ENCODE measurements around the gene TNIK. TPM values are rescaled to one million over a fixed set of nuclear protein-coding genes. Genes with fewer than 3 reads are reported as not detected.
A peak's percentile ranks its signal among the peaks of the same experiment; 100 is the strongest.

Gene TNIK
- total and polyA plus RNA-seq, 2 donors from 2014 or later: 3.6 to 48.9 TPM

- Histone ChIP-seq H3K27me3 (ENCODE audit: control insufficient read depth, insufficient read depth, low read length) (no peaks in the 10 kb centered on the region), H3K9me3 (ENCODE audit: control insufficient read depth in 2 of 3, insufficient read depth in 1 of 3, low read length in 3 of 3) (no peaks in the 10 kb centered on the region), H3K4me1 (ENCODE audit: control insufficient read depth in 2 of 3, insufficient read depth in 2 of 3, low read depth in 1 of 3, low read length in 3 of 3) (no peaks in the 10 kb centered on the region), H3K9ac (ENCODE audit: low read length in 3 of 3) (no peak overlapping the region), H3K27ac (ENCODE audit: low read depth in 2 of 2, low read length in 2 of 2) (no peak overlapping the region), H3K36me3 (ENCODE audit: control insufficient read depth in 2 of 3, insufficient read depth in 3 of 3, low read length in 3 of 3) (no peaks in the 10 kb centered on the region), H3K4me3 (ENCODE audit: low read length in 3 of 3) (no peak overlapping the region)
- DNase-seq: peak in 1 of 5 donors; percentile 27
- intact Hi-C loops (cut with DNase I): no loop called here
- no peak for FAIRE-seq
- no peak for TF ChIP-seq CTCF (IDR thresholded peaks at IDR 0.05; ENCODE audit: borderline replicate concordance, extremely low read depth, insufficient read depth)
These were observed 247.0 kb downstream of the TNIK start for GRCh38 chr3:171213178-171213577.

GRCh38 chr3:171212648-171213047 lies 247.6 kb downstream of the TNIK start:
- no peaks in the 10 kb centered on the region for H3K4me1 ChIP-seq (ENCODE audit: control insufficient read depth in 2 of 3, insufficient read depth in 2 of 3, low read depth in 1 of 3, low read length in 3 of 3)
- no peak for TF ChIP-seq CTCF (IDR thresholded peaks at IDR 0.05; ENCODE audit: borderline replicate concordance, extremely low read depth, insufficient read depth)

GRCh38 chr3:171206283-171206682 lies 253.9 kb downstream of the TNIK start:
- H3K36me3 ChIP-seq (ENCODE audit: control insufficient read depth in 2 of 3, insufficient read depth in 3 of 3, low read length in 3 of 3): no peaks in the 10 kb centered on the region
- no peaks in the 10 kb centered on the region for H3K4me1 ChIP-seq (ENCODE audit: control insufficient read depth in 2 of 3, insufficient read depth in 2 of 3, low read depth in 1 of 3, low read length in 3 of 3)
- no peak for FAIRE-seq
- H3K9me3 ChIP-seq (ENCODE audit: control insufficient read depth in 2 of 3, insufficient read depth in 1 of 3, low read length in 3 of 3): no peaks in the 10 kb centered on the region
- H3K27ac ChIP-seq (ENCODE audit: low read depth in 2 of 2, low read length in 2 of 2): no peak overlapping the region
- no peak for TF ChIP-seq CTCF (IDR thresholded peaks at IDR 0.05; ENCODE audit: borderline replicate concordance, extremely low read depth, insufficient read depth)
- no peaks in the 10 kb centered on the region for H3K27me3 ChIP-seq (ENCODE audit: control insufficient read depth, insufficient read depth, low read length)
- intact Hi-C loops (cut with DNase I): no loop called here
- DNase-seq: no peak
- H3K9ac ChIP-seq (ENCODE audit: low read length in 3 of 3): no peak overlapping the region
- no peak overlapping the region for H3K4me3 ChIP-seq (ENCODE audit: low read length in 3 of 3)

More at GRCh38 chr3:171212648-171213047, 247.6 kb downstream of the TNIK start:
- no peak for DNase-seq
- H3K36me3 ChIP-seq (ENCODE audit: control insufficient read depth in 2 of 3, insufficient read depth in 3 of 3, low read length in 3 of 3): no peaks in the 10 kb centered on the region
- H3K27me3 ChIP-seq (ENCODE audit: control insufficient read depth, insufficient read depth, low read length): no peaks in the 10 kb centered on the region
- no peak overlapping the region for H3K27ac ChIP-seq (ENCODE audit: low read depth in 2 of 2, low read length in 2 of 2)
- no peaks in the 10 kb centered on the region for H3K9me3 ChIP-seq (ENCODE audit: control insufficient read depth in 2 of 3, insufficient read depth in 1 of 3, low read length in 3 of 3)
- H3K9ac ChIP-seq (ENCODE audit: low read length in 3 of 3): no peak overlapping the region
- no peak for FAIRE-seq
- intact Hi-C loops (cut with DNase I): no loop called here
- H3K4me3 ChIP-seq (ENCODE audit: low read length in 3 of 3): no peak overlapping the region

- H3K9ac ChIP-seq (ENCODE audit: low read length in 3 of 3): no peak overlapping the region
These were observed 255.3 kb downstream of the TNIK start for GRCh38 chr3:171204942-171205341.

More at GRCh38 chr3:171204942-171205341, 255.3 kb downstream of the TNIK start:
- no peak for TF ChIP-seq CTCF (IDR thresholded peaks at IDR 0.05; ENCODE audit: borderline replicate concordance, extremely low read depth, insufficient read depth)
- FAIRE-seq (no peak), DNase-seq (no peak)
- Histone ChIP-seq H3K9me3 (ENCODE audit: control insufficient read depth in 2 of 3, insufficient read depth in 1 of 3, low read length in 3 of 3) (no peaks in the 10 kb centered on the region), H3K36me3 (ENCODE audit: control insufficient read depth in 2 of 3, insufficient read depth in 3 of 3, low read length in 3 of 3) (no peaks in the 10 kb centered on the region), H3K4me3 (ENCODE audit: low read length in 3 of 3) (no peak overlapping the region), H3K27ac (ENCODE audit: low read depth in 2 of 2, low read length in 2 of 2) (no peak overlapping the region), H3K4me1 (ENCODE audit: control insufficient read depth in 2 of 3, insufficient read depth in 2 of 3, low read depth in 1 of 3, low read length in 3 of 3) (no peaks in the 10 kb centered on the region), H3K27me3 (ENCODE audit: control insufficient read depth, insufficient read depth, low read length) (no peaks in the 10 kb centered on the region)
- intact Hi-C loops (cut with DNase I): no loop called here

All from kidney (tissue), 14 donors.